ENCODE data around the gene ACTMAP. TPM values are rescaled to one million over a fixed set of nuclear protein-coding genes. Genes with fewer than 3 reads are reported as not detected.

Gene ACTMAP
- total RNA-seq, 4 donors from 2014 or later = 3.3 to 8.5 (median 4.5) TPM

DNA sequence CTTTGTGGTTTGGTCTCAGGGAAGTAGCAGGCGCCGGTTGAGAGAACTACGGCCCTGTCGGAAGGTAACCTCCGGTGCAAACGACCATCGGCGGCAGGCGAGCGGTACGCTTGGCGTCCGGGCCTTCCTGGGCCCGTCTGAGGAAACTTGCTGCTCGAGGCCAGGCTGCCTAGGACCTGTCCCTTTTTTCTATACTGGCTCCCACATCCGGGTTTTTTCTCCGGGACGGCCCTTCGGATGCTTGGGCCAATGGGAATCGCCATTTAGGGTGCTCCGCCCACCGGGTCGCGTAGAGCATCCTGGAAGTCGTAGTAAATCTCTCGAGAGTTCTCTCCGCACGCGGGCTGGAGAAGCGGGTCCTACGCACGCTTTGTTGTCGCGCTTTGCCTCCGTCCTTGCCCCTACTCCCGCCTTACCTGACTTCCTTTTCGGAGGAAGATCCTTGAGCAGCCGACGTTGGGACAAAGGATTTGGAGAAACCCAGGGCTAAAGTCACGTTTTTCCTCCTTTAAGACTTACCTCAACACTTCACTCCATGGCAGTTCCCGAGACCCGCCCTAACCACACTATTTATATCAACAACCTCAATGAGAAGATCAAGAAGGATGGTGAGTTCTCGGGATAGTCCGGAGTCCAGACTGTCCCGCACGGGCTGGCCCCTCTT is 729 bp upstream of the ACTMAP start, which contains the start of gene SNRPA:
Gene SNRPA (plus strand): TSS at position 330 of the 664 bp plus-strand sequence. CDS start 206 bp downstream, at position 536.
- peak in 1 of 2 donors; percentile 86 for TF ChIP-seq POLR2A (IDR thresholded peaks at IDR 0.05)
- TF ChIP-seq, protein P1, sequence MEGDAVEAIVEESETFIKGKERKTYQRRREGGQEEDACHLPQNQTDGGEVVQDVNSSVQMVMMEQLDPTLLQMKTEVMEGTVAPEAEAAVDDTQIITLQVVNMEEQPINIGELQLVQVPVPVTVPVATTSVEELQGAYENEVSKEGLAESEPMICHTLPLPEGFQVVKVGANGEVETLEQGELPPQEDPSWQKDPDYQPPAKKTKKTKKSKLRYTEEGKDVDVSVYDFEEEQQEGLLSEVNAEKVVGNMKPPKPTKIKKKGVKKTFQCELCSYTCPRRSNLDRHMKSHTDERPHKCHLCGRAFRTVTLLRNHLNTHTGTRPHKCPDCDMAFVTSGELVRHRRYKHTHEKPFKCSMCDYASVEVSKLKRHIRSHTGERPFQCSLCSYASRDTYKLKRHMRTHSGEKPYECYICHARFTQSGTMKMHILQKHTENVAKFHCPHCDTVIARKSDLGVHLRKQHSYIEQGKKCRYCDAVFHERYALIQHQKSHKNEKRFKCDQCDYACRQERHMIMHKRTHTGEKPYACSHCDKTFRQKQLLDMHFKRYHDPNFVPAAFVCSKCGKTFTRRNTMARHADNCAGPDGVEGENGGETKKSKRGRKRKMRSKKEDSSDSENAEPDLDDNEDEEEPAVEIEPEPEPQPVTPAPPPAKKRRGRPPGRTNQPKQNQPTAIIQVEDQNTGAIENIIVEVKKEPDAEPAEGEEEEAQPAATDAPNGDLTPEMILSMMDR (IDR thresholded peaks at IDR 0.05) = no peak
- Histone ChIP-seq H3K36me3 (no peaks in the 10 kb centered on the region), H3K4me3 (replicated peaks in 1 of 3) (peak within 1 kb of the TSS; percentile 45 to 62 (median 46)), H3K27ac (peak within 1 kb of the TSS; percentile 78 to 95 (median 86)), H3K9me3 (no peaks in the 10 kb centered on the region), H3K27me3 (no peaks in the 10 kb centered on the region), H3K4me1 (peaks cover 38 to 46% of the 10 kb centered on the region in 2 donors)
- WGBS, 2 donors = 0 to 1% methylated on average over 41 to 44 of the region's 46 CpGs
- peak; percentile 98 for DNase-seq
- intact Hi-C loops (cut with DNase I) = loop anchor here (5.0 kb wide), 1 partner anchor 51 kb away; no protein-coding TSS in a partner anchor

DNA sequence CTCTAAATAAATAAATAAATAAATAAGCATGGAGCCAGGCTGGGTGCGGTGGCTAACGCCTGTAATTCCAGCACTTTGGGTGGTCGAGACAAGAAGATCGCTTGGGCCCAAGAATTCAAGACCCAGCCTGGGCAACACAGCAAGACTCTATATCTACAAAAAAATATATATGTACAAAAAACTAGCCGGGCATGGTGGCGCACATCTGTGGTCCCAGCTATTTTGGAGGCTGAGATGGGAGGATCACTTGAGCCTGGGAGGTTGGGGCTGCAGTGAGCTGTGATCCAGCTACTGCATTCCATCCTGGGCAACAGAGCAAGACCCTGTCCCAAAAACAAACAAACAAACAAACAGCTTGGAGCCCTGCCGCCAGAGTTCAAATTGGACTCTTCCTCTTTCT is 2.7 kb downstream of the ACTMAP start:
- intact Hi-C loops (cut with DNase I) = no loop called here
- H3K4me3 ChIP-seq (replicated peaks in 1 of 3) = no peak overlapping the region
- TF ChIP-seq POLR2A (IDR thresholded peaks at IDR 0.05) = no peak
- TF ChIP-seq, protein P1 (IDR thresholded peaks at IDR 0.05) = no peak

DNA sequence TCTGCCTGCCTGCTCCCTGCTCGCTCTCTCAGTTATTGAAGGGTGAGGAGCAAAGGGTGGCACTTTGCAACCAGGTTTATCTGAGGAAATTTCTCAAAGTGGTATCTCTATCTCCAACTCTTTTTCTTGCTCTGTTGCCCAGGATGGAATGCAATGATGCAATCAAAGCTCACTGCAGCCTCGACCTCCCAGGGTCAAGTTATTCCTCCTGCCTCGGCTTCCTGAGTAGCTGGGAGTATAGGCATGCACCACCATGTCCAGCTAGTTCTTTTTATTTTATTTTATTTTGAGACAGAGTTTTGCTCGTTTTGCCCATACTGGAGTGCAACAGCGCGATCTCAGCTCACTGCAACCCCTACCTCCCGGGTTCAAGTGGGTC is 4.9 kb downstream of the ACTMAP start:
- Histone ChIP-seq H3K4me1 (peaks cover 24 to 25% of the 10 kb centered on the region in 2 donors), H3K4me3 (replicated peaks in 1 of 3) (no peak overlapping the region), H3K27ac (peak overlapping the region; percentile 52 to 60 (median 57)), H3K36me3 (peaks cover under 1 to 3% of the 10 kb centered on the region in 2 donors), H3K27me3 (no peaks in the 10 kb centered on the region), H3K9me3 (no peaks in the 10 kb centered on the region)
- 64 to 71% methylated on average over 7 of the region's 7 CpGs for WGBS, 2 donors
- intact Hi-C loops (cut with DNase I) = no loop called here
- peak in 1 of 2 donors; percentile 42 for DNase-seq
- TF ChIP-seq POLR2A (IDR thresholded peaks at IDR 0.05) = no peak

More for the DNA sequence above, 2.7 kb downstream of the ACTMAP start:
- no peaks in the 10 kb centered on the region for H3K36me3 ChIP-seq
- 85 to 98% methylated on average over 7 of the region's 7 CpGs for WGBS, 2 donors
- H3K9me3 ChIP-seq = no peaks in the 10 kb centered on the region
- H3K4me1 ChIP-seq = peaks cover 33 to 36% of the 10 kb centered on the region in 2 donors
- DNase-seq = no peak
- no peak overlapping the region for H3K27ac ChIP-seq
- H3K27me3 ChIP-seq = no peaks in the 10 kb centered on the region

DNA sequence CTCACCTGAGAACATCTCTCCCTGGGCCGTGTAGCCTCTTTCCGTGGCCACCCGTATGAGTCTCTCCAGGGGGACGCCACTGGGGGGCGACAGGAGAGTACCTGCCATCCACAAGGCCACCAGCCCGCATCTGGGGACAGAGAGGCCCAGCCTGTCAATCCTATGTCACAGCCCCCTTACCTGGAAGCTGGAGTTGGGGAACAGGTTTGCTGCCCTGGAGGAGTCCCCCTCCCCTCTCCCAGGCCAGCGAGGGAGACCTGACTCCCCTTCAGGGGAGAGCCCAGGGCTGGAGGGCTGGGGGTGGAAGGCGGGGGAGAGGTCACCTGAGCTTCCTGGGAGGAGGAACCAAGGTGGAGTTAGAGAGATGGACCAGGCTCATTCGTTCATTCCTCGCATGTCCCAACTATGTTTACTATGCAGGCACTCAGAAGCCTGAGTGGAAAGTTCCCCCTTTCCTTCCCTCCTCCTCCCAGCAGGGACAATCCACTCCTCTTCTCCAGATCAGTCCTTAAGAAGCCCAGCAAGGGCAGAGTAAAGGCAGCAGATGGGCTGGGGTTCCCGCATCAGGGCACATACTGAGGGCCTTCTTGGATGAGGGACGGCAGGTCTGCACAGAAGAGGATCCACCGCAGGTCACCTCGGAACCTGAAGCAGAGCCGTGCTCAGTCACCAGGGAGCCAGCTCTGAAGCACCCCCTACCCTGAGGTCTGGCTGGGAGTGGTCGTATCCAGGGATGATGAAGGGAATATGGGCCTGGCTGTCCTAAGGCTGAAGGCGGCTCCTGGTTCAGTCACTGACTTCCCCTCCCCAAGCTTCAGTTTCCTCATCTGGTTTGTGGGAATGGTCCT is 5.5 kb downstream of the ACTMAP start:
- Histone ChIP-seq H3K9me3 (no peaks in the 10 kb centered on the region), H3K4me3 (replicated peaks in 1 of 3) (no peak overlapping the region), H3K36me3 (peaks cover 7% of the 10 kb centered on the region in 2 donors), H3K27me3 (no peaks in the 10 kb centered on the region), H3K4me1 (peaks cover 22 to 24% of the 10 kb centered on the region in 2 donors), H3K27ac (peak overlapping the region; percentile 52 to 60 (median 57))
- TF ChIP-seq, protein P1 (IDR thresholded peaks at IDR 0.05) = peak in 3 of 6 experiments; percentile 15 to 24 (median 21)
- TF ChIP-seq POLR2A (IDR thresholded peaks at IDR 0.05) = no peak
- peak; percentile 62 to 68 for DNase-seq
- intact Hi-C loops (cut with DNase I) = no loop called here
- WGBS, 2 donors = 50 to 53% methylated on average over 6 to 11 of the region's 17 CpGs

DNA sequence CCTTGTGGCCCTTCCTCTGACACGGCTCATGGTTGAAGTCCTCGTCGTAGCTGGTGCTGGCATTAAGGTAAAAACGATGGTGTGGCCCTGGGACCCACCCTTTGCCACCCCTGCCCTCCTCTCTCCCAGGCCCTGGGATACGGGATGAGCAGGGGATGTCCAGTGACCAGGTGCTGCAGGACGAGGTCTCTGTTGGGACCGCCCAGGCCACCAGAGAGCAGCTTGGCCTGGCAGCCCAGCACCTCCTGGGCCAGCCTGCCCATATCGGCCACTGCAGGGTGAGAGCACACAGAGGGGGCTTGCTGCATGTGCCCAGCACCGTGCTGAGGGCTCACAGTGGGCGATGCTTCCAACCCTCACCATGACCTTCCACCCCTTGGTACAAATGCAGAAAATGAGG is 6.4 kb downstream of the ACTMAP start:
- Histone ChIP-seq H3K36me3 (peaks cover 16% of the 10 kb centered on the region in 2 donors), H3K27ac (peak overlapping the region in 2 of 3 donors; percentile 52 to 60), H3K4me1 (peaks cover 14 to 15% of the 10 kb centered on the region in 2 donors), H3K4me3 (replicated peaks in 1 of 3) (no peak overlapping the region), H3K9me3 (no peaks in the 10 kb centered on the region), H3K27me3 (no peaks in the 10 kb centered on the region)
- DNase-seq = no peak
- intact Hi-C loops (cut with DNase I) = no loop called here
- TF ChIP-seq, protein P1 (IDR thresholded peaks at IDR 0.05) = no peak
- no peak for TF ChIP-seq POLR2A (IDR thresholded peaks at IDR 0.05)
- WGBS, 2 donors = 94 to 96% methylated on average over 6 to 8 of the region's 10 CpGs

Data from thyroid gland (tissue), 4 donors.